ENCODE data around the gene GAK.

GAK gene

DNA sequence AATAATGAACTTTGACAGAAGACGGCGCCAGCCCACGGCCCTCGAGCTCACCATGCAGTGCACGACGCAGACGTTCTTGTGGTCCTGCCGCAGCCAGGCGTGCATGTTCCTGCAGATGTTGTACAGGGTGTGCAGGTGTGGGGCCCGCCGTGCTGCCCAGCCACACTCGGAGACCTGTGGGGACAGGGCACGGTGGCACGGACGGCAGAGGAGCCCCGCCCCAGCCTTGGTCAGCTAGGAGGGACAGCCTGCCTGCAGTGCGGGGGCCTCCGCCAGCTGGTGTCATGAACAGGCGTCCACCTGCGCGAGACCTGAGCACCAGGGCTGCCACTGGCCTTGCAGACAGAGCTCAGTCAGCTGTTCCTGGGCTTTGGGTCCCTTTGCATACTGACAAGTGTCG, 49.5 kb downstream of the GAK start:
- TF ChIP-seq, protein P1, sequence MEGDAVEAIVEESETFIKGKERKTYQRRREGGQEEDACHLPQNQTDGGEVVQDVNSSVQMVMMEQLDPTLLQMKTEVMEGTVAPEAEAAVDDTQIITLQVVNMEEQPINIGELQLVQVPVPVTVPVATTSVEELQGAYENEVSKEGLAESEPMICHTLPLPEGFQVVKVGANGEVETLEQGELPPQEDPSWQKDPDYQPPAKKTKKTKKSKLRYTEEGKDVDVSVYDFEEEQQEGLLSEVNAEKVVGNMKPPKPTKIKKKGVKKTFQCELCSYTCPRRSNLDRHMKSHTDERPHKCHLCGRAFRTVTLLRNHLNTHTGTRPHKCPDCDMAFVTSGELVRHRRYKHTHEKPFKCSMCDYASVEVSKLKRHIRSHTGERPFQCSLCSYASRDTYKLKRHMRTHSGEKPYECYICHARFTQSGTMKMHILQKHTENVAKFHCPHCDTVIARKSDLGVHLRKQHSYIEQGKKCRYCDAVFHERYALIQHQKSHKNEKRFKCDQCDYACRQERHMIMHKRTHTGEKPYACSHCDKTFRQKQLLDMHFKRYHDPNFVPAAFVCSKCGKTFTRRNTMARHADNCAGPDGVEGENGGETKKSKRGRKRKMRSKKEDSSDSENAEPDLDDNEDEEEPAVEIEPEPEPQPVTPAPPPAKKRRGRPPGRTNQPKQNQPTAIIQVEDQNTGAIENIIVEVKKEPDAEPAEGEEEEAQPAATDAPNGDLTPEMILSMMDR (IDR thresholded peaks at IDR 0.05; ENCODE audit: control insufficient read depth, insufficient read depth, low read depth, low read length, missing control alignments): no peak
- H3K4me3 ChIP-seq (ENCODE audit: control insufficient read depth, low read depth, low read length): no peak overlapping the region
- DNase-seq (ENCODE audit: low read depth): no peak

- TF ChIP-seq, protein P1 (IDR thresholded peaks at IDR 0.05; ENCODE audit: control insufficient read depth, insufficient read depth, low read depth, low read length, missing control alignments): no peak
- no peak for DNase-seq (ENCODE audit: low read depth)
- H3K4me3 ChIP-seq (ENCODE audit: control insufficient read depth, low read depth, low read length): no peak overlapping the region
These were observed 50.4 kb downstream of the GAK start for GRCh38 chr4:881709-882108.

- TF ChIP-seq, protein P1 (IDR thresholded peaks at IDR 0.05; ENCODE audit: control insufficient read depth, insufficient read depth, low read depth, low read length, missing control alignments): no peak
- no peak for DNase-seq (ENCODE audit: low read depth)
- H3K4me3 ChIP-seq (ENCODE audit: control insufficient read depth, low read depth, low read length): no peak overlapping the region
These were observed 51.3 kb downstream of the GAK start for GRCh38 chr4:880684-881405.

GRCh38 chr4:879729-880077, 52.4 kb downstream of the GAK start:
- no peak overlapping the region for H3K4me3 ChIP-seq (ENCODE audit: control insufficient read depth, low read depth, low read length)
- TF ChIP-seq, protein P1 (IDR thresholded peaks at IDR 0.05; ENCODE audit: control insufficient read depth, insufficient read depth, low read depth, low read length, missing control alignments): no peak
- no peak for DNase-seq (ENCODE audit: low read depth)

- TF ChIP-seq, protein P1 (IDR thresholded peaks at IDR 0.05; ENCODE audit: control insufficient read depth, insufficient read depth, low read depth, low read length, missing control alignments): no peak
These were observed 53.1 kb downstream of the GAK start for GRCh38 chr4:878796-879728.

DNA sequence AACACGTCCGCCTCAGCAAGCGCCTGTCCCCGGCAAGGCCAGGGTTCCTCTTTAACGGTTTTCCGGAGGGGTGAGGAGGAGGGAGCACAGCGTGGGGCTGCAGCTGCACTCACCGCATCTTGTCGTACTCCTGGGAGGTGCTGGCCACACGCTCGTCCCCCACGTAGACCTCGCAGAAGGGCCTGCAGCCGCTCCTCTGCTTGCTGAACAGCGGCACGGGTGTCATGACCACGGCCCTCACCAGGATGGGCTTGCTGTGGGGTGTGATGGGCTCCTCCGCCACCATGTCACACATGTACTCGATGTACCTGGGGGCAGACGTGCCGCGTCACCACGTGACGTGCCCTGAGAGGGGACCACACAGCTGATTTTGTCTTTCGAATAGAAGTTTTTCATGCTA, 54.6 kb downstream of the GAK start:
- no peak for DNase-seq (ENCODE audit: low read depth)
- no peak overlapping the region for H3K4me3 ChIP-seq (ENCODE audit: control insufficient read depth, low read depth, low read length)
- TF ChIP-seq, protein P1 (IDR thresholded peaks at IDR 0.05; ENCODE audit: control insufficient read depth, insufficient read depth, low read depth, low read length, missing control alignments): no peak

More at GRCh38 chr4:878796-879728, 53.1 kb downstream of the GAK start:
- H3K4me3 ChIP-seq (ENCODE audit: control insufficient read depth, low read depth, low read length): no peak overlapping the region
- no peak for DNase-seq (ENCODE audit: low read depth)

Measured in AG09309 (cell line).